ENCODE results near the gene IVNS1ABP.

DNA sequence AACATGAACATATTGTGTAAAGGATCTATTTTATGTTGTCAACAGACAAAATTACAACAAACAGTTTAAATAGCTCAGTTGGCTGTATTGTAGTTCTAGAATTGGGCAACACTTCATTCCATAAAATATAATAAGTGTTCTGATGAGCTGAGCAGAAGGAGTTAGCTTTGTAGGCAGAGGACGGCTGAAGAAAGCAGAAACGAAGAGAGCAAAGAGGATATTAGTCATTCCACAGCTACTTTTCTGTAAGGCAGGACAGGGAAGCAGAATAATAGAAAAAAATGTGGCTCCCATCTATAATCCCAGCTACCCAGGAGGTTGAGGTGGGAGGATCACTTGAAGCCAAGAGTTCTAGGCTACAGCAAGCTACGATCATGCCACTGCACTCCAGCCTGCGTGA lies 20.2 kb upstream of the IVNS1ABP start:
- TF ChIP-seq, protein P1, sequence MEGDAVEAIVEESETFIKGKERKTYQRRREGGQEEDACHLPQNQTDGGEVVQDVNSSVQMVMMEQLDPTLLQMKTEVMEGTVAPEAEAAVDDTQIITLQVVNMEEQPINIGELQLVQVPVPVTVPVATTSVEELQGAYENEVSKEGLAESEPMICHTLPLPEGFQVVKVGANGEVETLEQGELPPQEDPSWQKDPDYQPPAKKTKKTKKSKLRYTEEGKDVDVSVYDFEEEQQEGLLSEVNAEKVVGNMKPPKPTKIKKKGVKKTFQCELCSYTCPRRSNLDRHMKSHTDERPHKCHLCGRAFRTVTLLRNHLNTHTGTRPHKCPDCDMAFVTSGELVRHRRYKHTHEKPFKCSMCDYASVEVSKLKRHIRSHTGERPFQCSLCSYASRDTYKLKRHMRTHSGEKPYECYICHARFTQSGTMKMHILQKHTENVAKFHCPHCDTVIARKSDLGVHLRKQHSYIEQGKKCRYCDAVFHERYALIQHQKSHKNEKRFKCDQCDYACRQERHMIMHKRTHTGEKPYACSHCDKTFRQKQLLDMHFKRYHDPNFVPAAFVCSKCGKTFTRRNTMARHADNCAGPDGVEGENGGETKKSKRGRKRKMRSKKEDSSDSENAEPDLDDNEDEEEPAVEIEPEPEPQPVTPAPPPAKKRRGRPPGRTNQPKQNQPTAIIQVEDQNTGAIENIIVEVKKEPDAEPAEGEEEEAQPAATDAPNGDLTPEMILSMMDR (conservative IDR thresholded peaks at IDR 0.05 in 1 of 2, IDR thresholded peaks at IDR 0.05 in 1 of 2; ENCODE audit: low read depth in 1 of 2, low read length in 2 of 2): no peak
- no peak for TF ChIP-seq EZH2 (IDR thresholded peaks at IDR 0.05; ENCODE audit: low read length, missing control alignments)
